Esophagus muscularis mucosa (tissue), 3 donors: Measurements from ENCODE around the gene CLRN2.

Experiments
- CTCF ChIP-seq, 3 experiments: fragments of 200-600 bp in 2 of 3; fragments of 450-650 bp in 1 of 3; sonication (generic) in 2 of 3; IDR thresholded peaks; one replicate each; pipeline ENCODE4 v1.5.1; 2017 to 2019; ENCODE audit warnings: antibody characterized with exemption in 3 of 3, mild to moderate bottlenecking in 2 of 3, moderate library complexity in 1 of 3
- POLR2A ChIP-seq: fragments of 450-650 bp; IDR thresholded peaks from one replicate; pipeline ENCODE4 v1.6.1; 2017; ENCODE audit warnings: antibody characterized with exemption, moderate library complexity, mild to moderate bottlenecking, low read depth
- POLR2AphosphoS5 ChIP-seq, 2 donors: sonication (generic); formaldehyde crosslinking; IDR thresholded peaks; one replicate each; pipeline ENCODE4 v1.6.1; 2017; ENCODE audit warnings: antibody characterized with exemption in 2 of 2

- TF ChIP-seq CTCF (IDR thresholded peaks at IDR 0.05): no peak
- no peak for TF ChIP-seq POLR2AphosphoS5 (IDR thresholded peaks at IDR 0.05)
- no peak for TF ChIP-seq POLR2A
Measured at GRCh38 chr4:17528551-17529165, 13.7 kb downstream of the CLRN2 start.
